HG02938 (cell line): Measurements from ENCODE around the gene MFSD2A.
"Not testable (repeated sequence)": the region's sequence is repeated elsewhere in the genome, so short reads cannot be mapped to it uniquely, and the experiment has no call there.

ENCODE experiments used
- ATAC-seq: cut with Tn5 transposase; IDR thresholded peaks from one replicate; pipeline ENCODE4 v1.9.1; 2021; ENCODE audit warnings: mild to moderate bottlenecking, moderate library complexity; ENCODE audit not compliant: unreplicated experiment

The MFSD2A gene

GRCh38 chr1:39996396-39997004 is 41.6 kb downstream of the MFSD2A start:
- ATAC-seq: no peak

- no peak for ATAC-seq
These were observed 46.5 kb downstream of the MFSD2A start for GRCh38 chr1:40001456-40001855.

- ATAC-seq: peak; percentile 64
These were observed 48.5 kb downstream of the MFSD2A start for GRCh38 chr1:40003156-40004093.

GRCh38 chr1:40004857-40005256 is 49.9 kb downstream of the MFSD2A start:
- no peak for ATAC-seq

- ATAC-seq: not testable (repeated sequence)
These were observed 52.6 kb downstream of the MFSD2A start for GRCh38 chr1:40007481-40008034.

GRCh38 chr1:40011198-40011597 is 56.3 kb downstream of the MFSD2A start:
- ATAC-seq: no peak

GRCh38 chr1:40014253-40014706 is 59.3 kb downstream of the MFSD2A start:
- ATAC-seq: no peak

GRCh38 chr1:40014812-40015594 is 60.1 kb downstream of the MFSD2A start:
- no peak for ATAC-seq

GRCh38 chr1:40017951-40018575 is 63.1 kb downstream of the MFSD2A start:
- no peak for ATAC-seq
